ENCODE data around the gene KCNJ9. TPM values are rescaled to one million over a fixed set of nuclear protein-coding genes. Genes with fewer than 3 reads are reported as not detected.
A peak's percentile ranks its signal among the peaks of the same experiment; 100 is the strongest.

Gene KCNJ9
- total and polyA plus RNA-seq, 2 of the 13 experiments (the other 11 are each of a cell fraction or from before 2014, with no cell fraction given) = not detected

- TF ChIP-seq KAT7 (CRISPR knock-in tag; IDR thresholded peaks at IDR 0.05; ENCODE audit: borderline replicate concordance) (no peak), SOX5 (CRISPR knock-in tag; IDR thresholded peaks at IDR 0.05; ENCODE audit: borderline replicate concordance) (peak; percentile 37; the same call in 1 of the 2 replicates), NR2F6 (IDR thresholded peaks at IDR 0.05) (no peak), NR2F6 (CRISPR knock-in tag; IDR thresholded peaks at IDR 0.05) (peak; percentile 45; the same call in 1 of the 2 replicates), CBX2 (IDR thresholded peaks at IDR 0.05; ENCODE audit: low read depth, low read length) (no peak), CBX2 (CRISPR knock-in tag; IDR thresholded peaks at IDR 0.05; ENCODE audit: low read depth) (no peak), PCBP2 (optimal IDR thresholded peaks at IDR 0.05; ENCODE audit: low read depth, low read length, poor library complexity, severe bottlenecking) (no peak), ARID2 (CRISPR knock-in tag; IDR thresholded peaks at IDR 0.05; ENCODE audit: borderline replicate concordance) (no peak), FOXP1 (IDR thresholded peaks at IDR 0.05) (no peak), FOXP1 (CRISPR knock-in tag; IDR thresholded peaks at IDR 0.05) (peak; percentile 31; the same call in 1 of the 2 replicates), CBX5 (CRISPR knock-in tag; IDR thresholded peaks at IDR 0.05; ENCODE audit: borderline replicate concordance) (peak; percentile 38; the same call in 1 of the 2 replicates), ZNF350 (CRISPR knock-in tag; IDR thresholded peaks at IDR 0.05; ENCODE audit: borderline replicate concordance, low read depth) (peak; percentile 79; the same call in 1 of the 2 replicates), EP300 (IDR thresholded peaks at IDR 0.05; ENCODE audit: low read depth in 2 of 2, low read length in 2 of 2) (no peak; a peak in 1 of 4 replicates), EP300 (CRISPR knock-in tag; IDR thresholded peaks at IDR 0.05; ENCODE audit: borderline replicate concordance) (no peak; the same call in 1 of the 2 replicates), HNF4A (CRISPR knock-in tag; IDR thresholded peaks at IDR 0.05) (no peak), ZNF33A (CRISPR knock-in tag; IDR thresholded peaks at IDR 0.05; ENCODE audit: borderline replicate concordance) (no peak), MAFF (IDR thresholded peaks at IDR 0.05; ENCODE audit: low read depth, low read length) (no peak), TBX3 (IDR thresholded peaks at IDR 0.05; ENCODE audit: borderline replicate concordance) (no peak)
- TF ChIP-seq, protein P1, sequence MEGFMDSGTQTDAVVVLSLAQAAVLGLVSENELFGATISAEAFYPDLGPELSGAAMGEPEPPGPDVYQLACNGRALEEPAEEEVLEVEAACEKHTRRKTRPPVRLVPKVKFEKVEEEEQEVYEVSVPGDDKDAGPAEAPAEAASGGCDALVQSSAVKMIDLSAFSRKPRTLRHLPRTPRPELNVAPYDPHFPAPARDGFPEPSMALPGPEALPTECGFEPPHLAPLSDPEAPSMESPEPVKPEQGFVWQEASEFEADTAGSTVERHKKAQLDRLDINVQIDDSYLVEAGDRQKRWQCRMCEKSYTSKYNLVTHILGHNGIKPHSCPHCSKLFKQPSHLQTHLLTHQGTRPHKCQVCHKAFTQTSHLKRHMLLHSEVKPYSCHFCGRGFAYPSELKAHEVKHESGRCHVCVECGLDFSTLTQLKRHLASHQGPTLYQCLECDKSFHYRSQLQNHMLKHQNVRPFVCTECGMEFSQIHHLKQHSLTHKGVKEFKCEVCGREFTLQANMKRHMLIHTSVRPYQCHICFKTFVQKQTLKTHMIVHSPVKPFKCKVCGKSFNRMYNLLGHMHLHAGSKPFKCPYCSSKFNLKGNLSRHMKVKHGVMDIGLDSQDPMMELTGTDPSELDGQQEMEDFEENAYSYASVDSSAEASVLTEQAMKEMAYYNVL (CRISPR knock-in tag; IDR thresholded peaks at IDR 0.05; ENCODE audit: borderline replicate concordance) = no peak
- TF ChIP-seq, protein P2, sequence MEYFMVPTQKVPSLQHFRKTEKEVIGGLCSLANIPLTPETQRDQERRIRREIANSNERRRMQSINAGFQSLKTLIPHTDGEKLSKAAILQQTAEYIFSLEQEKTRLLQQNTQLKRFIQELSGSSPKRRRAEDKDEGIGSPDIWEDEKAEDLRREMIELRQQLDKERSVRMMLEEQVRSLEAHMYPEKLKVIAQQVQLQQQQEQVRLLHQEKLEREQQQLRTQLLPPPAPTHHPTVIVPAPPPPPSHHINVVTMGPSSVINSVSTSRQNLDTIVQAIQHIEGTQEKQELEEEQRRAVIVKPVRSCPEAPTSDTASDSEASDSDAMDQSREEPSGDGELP (IDR thresholded peaks at IDR 0.05; ENCODE audit: borderline replicate concordance, low read depth) = peak; percentile 58; the same call in 1 of the 2 replicates
- TF ChIP-seq, protein P3, sequence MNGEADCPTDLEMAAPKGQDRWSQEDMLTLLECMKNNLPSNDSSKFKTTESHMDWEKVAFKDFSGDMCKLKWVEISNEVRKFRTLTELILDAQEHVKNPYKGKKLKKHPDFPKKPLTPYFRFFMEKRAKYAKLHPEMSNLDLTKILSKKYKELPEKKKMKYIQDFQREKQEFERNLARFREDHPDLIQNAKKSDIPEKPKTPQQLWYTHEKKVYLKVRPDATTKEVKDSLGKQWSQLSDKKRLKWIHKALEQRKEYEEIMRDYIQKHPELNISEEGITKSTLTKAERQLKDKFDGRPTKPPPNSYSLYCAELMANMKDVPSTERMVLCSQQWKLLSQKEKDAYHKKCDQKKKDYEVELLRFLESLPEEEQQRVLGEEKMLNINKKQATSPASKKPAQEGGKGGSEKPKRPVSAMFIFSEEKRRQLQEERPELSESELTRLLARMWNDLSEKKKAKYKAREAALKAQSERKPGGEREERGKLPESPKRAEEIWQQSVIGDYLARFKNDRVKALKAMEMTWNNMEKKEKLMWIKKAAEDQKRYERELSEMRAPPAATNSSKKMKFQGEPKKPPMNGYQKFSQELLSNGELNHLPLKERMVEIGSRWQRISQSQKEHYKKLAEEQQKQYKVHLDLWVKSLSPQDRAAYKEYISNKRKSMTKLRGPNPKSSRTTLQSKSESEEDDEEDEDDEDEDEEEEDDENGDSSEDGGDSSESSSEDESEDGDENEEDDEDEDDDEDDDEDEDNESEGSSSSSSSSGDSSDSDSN (CRISPR knock-in tag; IDR thresholded peaks at IDR 0.05) = no peak
- TF ChIP-seq, protein P4, sequence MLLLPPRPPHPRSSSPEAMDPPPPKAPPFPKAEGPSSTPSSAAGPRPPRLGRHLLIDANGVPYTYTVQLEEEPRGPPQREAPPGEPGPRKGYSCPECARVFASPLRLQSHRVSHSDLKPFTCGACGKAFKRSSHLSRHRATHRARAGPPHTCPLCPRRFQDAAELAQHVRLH (CRISPR knock-in tag; IDR thresholded peaks at IDR 0.05; ENCODE audit: borderline replicate concordance, low read depth) = no peak
- TF ChIP-seq, protein P5, sequence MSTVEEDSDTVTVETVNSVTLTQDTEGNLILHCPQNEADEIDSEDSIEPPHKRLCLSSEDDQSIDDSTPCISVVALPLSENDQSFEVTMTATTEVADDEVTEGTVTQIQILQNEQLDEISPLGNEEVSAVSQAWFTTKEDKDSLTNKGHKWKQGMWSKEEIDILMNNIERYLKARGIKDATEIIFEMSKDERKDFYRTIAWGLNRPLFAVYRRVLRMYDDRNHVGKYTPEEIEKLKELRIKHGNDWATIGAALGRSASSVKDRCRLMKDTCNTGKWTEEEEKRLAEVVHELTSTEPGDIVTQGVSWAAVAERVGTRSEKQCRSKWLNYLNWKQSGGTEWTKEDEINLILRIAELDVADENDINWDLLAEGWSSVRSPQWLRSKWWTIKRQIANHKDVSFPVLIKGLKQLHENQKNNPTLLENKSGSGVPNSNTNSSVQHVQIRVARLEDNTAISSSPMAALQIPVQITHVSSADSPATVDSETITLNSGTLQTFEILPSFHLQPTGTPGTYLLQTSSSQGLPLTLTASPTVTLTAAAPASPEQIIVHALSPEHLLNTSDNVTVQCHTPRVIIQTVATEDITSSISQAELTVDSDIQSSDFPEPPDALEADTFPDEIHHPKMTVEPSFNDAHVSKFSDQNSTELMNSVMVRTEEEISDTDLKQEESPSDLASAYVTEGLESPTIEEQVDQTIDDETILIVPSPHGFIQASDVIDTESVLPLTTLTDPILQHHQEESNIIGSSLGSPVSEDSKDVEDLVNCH (CRISPR knock-in tag; IDR thresholded peaks at IDR 0.05) = no peak
These were observed 19.8 kb downstream of the KCNJ9 start (continued) for GRCh38 chr1:160101037-160101716.
